Left lobe of liver (tissue), 2 donors: ENCODE results near the gene APOBEC4. TPM values are rescaled to one million over a fixed set of nuclear protein-coding genes. Genes with fewer than 3 reads are reported as not detected.

Experiments
- ATAC-seq: fragments of 200-7000 bp; cut with Tn5 transposase; one replicate; pipeline ENCODE4 v1.9.1; 2020; ENCODE audit warnings: mild to moderate bottlenecking, moderate library complexity
- DNase-seq: peaks from one replicate; pipeline ENCODE4 v3.0.0-alpha.2; 2020; ENCODE audit warnings: low spot score
- total RNA-seq: library from RNA; stranded (reverse); gene quantifications from one replicate; pipeline ENCODE4 v1.2.1, GENCODE V29; 2021
- donor health status: DM: no; HTN: no; CAD: no; lungs with moderate emphysema.
- donor health status: DM: no; HTN: yes; CAD: no.

The APOBEC4 gene
- total RNA-seq, 1 donor from 2014 or later, result not detected

DNA sequence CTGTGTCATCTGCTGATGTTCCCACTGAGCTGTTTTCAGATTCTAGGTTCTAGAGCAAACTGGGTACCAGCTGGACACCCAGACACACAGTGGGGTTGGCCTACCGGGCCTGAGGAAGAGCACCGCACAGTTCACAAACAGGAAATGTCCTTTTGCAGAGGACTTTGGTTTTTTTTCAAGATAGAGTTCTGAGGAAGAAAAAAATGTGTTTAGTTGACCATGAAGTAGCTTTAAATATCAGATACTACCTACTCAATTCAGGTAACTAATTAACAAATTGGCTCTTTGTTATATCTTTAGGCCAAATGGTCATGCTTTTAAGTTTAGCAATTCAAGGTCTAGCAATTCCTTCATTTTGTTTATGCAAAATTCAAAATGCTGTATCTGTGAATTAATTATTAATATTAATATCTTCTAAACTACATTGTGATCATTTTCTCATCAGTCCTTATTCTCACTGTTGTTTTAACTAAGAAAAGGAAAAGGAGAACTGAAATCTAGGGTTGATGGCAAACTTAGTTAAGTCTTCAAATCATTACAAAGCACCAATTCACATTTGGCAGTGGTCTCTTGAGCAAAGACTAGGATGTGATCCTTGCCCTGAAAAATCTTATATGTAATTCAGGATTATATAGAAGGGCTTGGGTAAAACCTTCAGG is 45.7 kb downstream of the APOBEC4 start:
- ATAC-seq (no peak), DNase-seq (no peak)

DNA sequence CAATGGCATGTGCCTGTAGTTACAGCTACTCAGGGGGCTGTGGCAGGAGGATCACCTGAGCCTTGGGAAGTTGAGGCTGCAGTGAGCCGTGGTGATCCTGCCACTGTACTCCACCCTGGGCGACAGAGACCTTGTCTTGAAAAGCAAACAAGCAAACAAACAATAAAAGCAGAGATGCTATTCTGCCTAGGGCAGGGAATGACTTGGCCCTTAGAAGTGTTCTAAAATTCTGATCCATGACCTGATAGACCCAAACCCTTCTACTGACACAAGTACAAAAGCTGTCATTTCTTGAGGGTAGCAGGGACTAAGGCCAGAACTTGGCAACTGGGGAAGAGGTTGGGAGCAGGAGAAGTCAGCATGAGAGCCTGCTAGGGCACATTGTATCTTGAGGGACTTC is 47.2 kb downstream of the APOBEC4 start:
- ATAC-seq, result no peak
- no peak for DNase-seq

DNA sequence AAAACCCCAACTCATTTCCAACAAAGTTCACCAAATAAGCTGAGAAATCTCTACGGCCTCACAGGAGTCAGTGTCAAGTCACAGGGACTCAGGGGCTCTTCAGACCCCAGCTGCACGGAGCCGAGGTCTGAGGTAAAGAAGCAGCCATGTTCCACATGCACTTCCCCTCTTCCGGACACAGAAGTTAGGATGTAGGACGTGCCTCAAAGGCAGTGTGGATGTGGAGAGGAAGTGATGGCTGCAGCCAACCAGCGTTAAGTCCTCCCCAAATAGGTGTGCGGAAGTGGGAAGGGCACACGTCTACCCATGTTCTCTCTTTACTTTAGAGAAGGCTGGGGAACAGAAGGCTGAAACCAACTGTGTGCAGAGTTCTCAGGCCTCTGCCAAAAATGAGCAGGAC is 48.3 kb downstream of the APOBEC4 start:
- DNase-seq, result no peak
- ATAC-seq, result peak; percentile 18

DNA sequence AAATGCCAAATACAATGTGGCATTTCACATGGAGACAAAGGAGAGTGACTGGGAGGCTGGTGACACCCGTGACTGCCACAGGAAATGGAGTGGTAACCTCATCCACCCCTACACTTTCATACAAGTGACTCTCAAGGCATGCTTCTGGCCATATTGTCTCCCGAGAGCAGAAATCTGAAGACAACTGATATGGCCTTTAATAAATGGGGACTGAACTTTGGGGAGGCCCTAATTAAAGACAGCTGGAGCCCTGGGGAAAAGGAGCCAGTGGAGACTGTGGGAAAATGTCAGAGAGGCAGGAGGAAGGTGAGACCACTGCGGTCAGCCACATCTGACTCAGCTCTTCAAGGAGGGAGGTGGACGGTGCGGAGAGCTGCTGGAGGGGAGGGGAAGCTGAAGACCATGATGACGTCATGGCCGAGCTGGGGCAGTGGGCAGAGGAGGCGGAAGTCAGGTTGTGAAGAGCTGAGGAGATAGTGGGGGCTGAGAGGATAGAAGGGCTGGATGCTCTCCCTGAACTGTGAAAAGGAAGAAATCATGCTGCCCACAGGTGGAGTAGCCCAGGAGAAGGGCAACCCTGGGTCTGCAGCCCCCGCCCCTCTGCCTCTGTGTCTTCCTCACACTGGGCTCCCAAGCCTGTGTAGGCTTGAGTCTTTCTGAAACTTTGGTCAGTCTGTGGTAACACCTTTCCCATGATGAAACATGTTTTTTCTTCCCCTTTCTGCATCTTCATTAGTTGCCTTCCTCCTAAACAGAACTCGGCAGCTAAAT is 48.9 kb downstream of the APOBEC4 start:
- peak; percentile 14 for ATAC-seq
- no peak for DNase-seq

DNA sequence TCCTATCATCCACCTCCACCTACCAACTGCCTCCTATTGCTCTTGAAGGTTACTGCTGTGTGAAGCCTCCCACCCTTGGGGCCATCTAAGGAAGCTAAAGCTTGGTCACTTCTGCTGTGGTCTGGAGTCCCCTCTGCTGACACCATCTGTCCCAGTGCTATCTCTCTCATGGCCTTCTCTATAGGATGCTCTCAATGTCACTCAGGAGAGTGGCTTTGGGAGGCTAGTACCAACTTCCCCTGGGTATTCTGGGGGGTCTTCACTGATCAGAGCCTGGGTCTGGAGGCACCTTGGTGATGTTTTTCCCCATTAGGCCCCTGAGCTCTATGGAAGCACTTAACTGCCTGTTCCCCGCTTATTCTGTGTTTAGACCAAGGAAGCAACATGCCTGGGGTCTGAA is 50.6 kb downstream of the APOBEC4 start:
- DNase-seq (no peak), ATAC-seq (no peak)

DNA sequence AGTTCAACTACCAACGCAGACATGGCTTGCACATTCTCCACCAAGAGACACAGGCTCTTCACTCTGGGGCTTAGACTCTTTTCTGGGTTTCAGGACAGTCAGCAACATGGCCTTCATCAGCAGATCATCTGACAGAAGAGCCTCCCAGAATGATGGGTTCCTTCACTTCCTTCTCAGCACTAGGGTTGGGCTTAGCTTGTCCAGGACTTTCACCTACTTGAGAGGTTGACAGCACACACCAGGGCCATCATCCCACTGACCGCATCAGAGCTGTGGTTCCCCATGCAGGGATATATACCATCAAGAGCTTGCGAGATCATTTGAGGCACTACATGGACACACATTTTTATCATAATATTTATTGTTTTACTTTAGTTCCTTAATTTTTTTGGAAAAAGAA is 52.5 kb downstream of the APOBEC4 start:
- ATAC-seq (no peak), DNase-seq (no peak)

DNA sequence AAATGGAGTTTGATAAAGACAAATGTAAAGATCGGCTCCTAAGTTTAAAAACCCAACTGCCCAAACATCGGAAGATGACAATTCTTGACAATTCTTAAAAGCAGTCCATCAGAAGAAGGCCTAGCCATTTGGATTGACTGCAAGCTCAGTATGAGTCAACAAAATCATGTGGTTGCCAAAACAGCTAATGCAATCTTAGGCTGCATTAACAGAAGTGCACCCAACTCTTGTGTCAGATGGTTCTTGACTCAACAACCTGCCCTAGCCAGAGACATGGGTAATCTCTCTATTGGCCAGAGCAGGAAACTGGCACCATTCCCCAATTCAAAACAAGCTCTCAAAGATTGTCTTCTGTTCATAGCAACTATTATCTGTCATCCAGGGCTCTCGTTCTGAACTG is 53.0 kb downstream of the APOBEC4 start:
- ATAC-seq, result peak; percentile 70
- no peak for DNase-seq

DNA sequence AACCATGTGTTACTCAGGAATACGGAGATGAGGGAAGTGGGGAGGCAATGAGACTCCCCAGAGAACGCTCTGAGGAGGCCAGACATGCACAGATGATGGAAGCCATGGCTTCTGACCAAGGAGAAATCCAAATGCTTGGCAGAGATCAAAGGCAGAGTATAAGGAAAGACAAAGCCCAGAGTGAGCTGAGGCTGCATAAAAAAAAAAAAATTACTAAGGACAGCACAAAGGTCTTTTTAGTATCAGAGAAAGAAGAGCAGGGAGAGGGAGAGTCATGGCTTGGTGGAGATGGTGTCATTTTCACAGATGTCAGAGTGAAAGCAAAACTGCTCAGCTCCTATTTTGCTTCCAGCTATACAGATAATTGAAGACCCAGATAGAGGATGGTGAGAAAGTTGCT is 54.7 kb downstream of the APOBEC4 start:
- DNase-seq, result no peak
- no peak for ATAC-seq

DNA sequence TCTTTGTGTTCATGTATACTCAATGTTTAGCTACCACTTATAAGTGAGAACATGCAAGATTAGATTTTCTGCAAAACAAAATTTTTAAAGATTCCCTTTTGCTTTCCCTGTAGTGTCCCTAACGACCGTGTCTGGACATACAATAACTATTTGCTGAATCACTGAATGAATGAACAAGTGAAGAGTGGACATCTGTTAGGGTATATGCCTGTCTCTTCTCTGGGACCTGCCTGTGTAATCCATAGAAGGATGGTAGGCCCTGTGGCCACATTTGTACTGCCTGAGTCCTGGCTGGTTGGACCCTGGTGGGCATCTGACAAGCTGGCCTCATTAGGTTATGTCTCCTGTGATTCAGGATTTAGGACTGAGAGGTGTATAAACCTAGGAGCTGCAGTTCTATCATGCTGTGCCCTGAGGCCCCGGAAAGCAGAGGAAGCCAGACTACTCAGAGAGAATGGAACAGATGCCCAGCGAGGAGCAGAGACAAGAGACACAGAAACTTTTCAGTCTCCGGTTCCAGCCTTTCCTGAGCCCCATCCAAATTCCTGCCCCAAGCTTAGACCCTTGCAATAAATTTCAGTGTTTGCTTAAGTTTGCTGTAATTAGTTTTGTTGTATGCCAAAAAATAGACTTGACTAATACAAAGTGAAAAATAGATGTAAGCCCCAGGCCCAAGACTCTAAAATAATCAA is 55.3 kb downstream of the APOBEC4 start:
- no peak for DNase-seq
- no peak for ATAC-seq

DNA sequence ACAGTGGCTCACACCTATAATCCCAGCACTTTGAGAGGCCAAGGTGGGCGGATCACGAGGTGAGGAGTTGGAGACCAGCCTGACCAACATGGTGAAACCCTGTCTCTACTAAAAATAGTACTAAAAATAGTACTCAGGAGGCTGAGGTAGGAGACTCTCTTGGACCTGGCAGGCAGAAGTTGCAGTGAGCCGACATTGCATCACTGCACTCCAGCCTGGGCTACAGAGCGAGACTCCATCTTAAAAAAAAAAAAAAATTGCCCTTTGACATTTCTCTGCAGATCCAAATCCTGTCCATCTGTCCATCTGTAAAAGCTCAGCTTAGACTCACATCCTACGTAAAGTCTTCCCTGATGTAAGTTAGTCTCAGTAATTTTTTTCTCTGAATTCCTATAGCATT is 56.6 kb downstream of the APOBEC4 start:
- no peak for ATAC-seq

More for the DNA sequence above, 56.6 kb downstream of the APOBEC4 start:
- DNase-seq, result no peak

Other genes starting within 250 kb of the APOBEC4 start
- 0.03 TPM for gene NMNAT2, start 234.9 kb downstream of the APOBEC4 start, total RNA-seq
- 25.3 TPM for gene SMG7, start 180.8 kb downstream of the APOBEC4 start, total RNA-seq
- gene NCF2, start 62.9 kb downstream of the APOBEC4 start, total RNA-seq, result 2.8 TPM
- 27.1 TPM for gene ARPC5, start 17.5 kb downstream of the APOBEC4 start, total RNA-seq
- gene RGL1, start 151.8 kb upstream of the APOBEC4 start, total RNA-seq, result 5.9 TPM